ENCODE data around the gene TSPAN18.

DNA sequence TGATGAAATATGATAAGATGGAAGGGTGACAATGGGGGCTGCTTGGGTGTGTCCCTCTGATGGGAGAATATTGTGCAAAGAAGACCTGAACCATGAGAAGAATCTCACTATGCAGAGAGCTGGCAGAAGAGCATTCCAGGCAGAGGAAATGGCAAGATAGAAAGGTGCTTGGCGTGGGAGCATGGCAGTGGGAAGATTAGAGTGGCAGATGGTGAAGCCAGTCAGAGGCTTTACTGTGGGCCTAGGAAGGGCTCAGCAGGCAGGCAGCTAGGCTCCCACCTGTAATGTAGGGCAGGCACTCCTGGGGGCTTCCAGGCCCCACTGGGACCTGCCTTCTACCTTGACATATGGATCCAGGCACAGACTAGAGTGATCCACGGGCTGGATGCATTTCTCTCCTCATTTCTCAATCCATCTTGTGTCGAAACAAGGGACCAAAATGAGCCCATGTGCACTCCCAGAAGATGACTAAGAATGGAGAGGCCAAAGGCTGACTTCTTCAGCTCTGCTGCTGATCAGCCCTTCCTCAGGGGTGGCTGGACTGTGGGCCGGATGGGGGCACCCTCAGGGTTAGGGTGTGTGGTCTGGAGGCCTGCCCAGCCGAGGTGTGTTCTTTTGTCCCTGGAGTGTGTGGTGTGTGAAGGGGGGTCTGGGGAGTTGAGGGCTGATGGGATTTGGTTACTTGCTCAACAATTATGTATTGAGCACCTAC is 88.3 kb downstream of the TSPAN18 start:
- TF ChIP-seq, protein P1, sequence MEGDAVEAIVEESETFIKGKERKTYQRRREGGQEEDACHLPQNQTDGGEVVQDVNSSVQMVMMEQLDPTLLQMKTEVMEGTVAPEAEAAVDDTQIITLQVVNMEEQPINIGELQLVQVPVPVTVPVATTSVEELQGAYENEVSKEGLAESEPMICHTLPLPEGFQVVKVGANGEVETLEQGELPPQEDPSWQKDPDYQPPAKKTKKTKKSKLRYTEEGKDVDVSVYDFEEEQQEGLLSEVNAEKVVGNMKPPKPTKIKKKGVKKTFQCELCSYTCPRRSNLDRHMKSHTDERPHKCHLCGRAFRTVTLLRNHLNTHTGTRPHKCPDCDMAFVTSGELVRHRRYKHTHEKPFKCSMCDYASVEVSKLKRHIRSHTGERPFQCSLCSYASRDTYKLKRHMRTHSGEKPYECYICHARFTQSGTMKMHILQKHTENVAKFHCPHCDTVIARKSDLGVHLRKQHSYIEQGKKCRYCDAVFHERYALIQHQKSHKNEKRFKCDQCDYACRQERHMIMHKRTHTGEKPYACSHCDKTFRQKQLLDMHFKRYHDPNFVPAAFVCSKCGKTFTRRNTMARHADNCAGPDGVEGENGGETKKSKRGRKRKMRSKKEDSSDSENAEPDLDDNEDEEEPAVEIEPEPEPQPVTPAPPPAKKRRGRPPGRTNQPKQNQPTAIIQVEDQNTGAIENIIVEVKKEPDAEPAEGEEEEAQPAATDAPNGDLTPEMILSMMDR (IDR thresholded peaks at IDR 0.05) = no peak
- no peak for TF ChIP-seq FOXM1 (IDR thresholded peaks at IDR 0.05; ENCODE audit: low read depth)
- TF ChIP-seq POLR2AphosphoS5 (IDR thresholded peaks at IDR 0.05; ENCODE audit: low read depth, low read length) = no peak
- TF ChIP-seq, protein P2, sequence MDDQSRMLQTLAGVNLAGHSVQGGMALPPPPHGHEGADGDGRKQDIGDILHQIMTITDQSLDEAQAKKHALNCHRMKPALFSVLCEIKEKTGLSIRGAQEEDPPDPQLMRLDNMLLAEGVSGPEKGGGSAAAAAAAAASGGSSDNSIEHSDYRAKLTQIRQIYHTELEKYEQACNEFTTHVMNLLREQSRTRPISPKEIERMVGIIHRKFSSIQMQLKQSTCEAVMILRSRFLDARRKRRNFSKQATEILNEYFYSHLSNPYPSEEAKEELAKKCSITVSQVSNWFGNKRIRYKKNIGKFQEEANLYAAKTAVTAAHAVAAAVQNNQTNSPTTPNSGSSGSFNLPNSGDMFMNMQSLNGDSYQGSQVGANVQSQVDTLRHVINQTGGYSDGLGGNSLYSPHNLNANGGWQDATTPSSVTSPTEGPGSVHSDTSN (IDR thresholded peaks at IDR 0.05) = no peak
- no peak for TF ChIP-seq SIN3A (IDR thresholded peaks at IDR 0.05; ENCODE audit: borderline replicate concordance, low read depth, low read length)
- TF ChIP-seq, protein P3, sequence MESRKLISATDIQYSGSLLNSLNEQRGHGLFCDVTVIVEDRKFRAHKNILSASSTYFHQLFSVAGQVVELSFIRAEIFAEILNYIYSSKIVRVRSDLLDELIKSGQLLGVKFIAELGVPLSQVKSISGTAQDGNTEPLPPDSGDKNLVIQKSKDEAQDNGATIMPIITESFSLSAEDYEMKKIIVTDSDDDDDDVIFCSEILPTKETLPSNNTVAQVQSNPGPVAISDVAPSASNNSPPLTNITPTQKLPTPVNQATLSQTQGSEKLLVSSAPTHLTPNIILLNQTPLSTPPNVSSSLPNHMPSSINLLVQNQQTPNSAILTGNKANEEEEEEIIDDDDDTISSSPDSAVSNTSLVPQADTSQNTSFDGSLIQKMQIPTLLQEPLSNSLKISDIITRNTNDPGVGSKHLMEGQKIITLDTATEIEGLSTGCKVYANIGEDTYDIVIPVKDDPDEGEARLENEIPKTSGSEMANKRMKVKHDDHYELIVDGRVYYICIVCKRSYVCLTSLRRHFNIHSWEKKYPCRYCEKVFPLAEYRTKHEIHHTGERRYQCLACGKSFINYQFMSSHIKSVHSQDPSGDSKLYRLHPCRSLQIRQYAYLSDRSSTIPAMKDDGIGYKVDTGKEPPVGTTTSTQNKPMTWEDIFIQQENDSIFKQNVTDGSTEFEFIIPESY (IDR thresholded peaks at IDR 0.05; ENCODE audit: borderline replicate concordance, low read depth) = no peak
- TF ChIP-seq, protein P4, sequence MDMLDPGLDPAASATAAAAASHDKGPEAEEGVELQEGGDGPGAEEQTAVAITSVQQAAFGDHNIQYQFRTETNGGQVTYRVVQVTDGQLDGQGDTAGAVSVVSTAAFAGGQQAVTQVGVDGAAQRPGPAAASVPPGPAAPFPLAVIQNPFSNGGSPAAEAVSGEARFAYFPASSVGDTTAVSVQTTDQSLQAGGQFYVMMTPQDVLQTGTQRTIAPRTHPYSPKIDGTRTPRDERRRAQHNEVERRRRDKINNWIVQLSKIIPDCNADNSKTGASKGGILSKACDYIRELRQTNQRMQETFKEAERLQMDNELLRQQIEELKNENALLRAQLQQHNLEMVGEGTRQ (IDR thresholded peaks at IDR 0.05; ENCODE audit: borderline replicate concordance, low read depth, low read length) = no peak
- no peak for TF ChIP-seq RAD21 (IDR thresholded peaks at IDR 0.05; ENCODE audit: low read length)
- TF ChIP-seq EP300 (IDR thresholded peaks at IDR 0.05; ENCODE audit: borderline replicate concordance in 1 of 2, low read depth in 1 of 2, low read length in 1 of 2) = no peak
